Endothelial cell of umbilical vein (primary cell): ENCODE results near the gene ZNF595. TPM values are rescaled to one million over a fixed set of nuclear protein-coding genes. Genes with fewer than 3 reads are reported as not detected.

ENCODE experiments used
- BruUV-seq: library from RNA; stranded (reverse); fragments of 400-500 nt; replicated peaks from 2 replicates; lab custom pipeline; 2021; lab: Mats Ljungman, UMichigan
- CTCF ChIA-PET: fragments of 300-600, 350-600 bp; sonication (Branson Sonifier 250); formaldehyde crosslinking; loops from one replicate; lab custom pipeline; 2021; ENCODE audit warnings: antibody characterized with exemption, inconsistent platforms; lab: Charles Lee
- POLR2A ChIA-PET: fragments of 300-600, 350-600 bp; sonication (Branson Sonifier 250); formaldehyde crosslinking; loops from one replicate; lab custom pipeline; 2021; ENCODE audit warnings: antibody characterized with exemption, inconsistent platforms; lab: Charles Lee
- DNase-seq: peaks from one replicate; pipeline ENCODE4 v3.0.0-alpha.2; 2011; ENCODE audit warnings: low read depth, low spot score
- FAIRE-seq: peaks from 2 replicates; lab custom pipeline; 2011; peaks lifted over from hg19 to GRCh38; lab: Jason Lieb, UNC
- H2AFZ ChIP-seq: 2 replicates; pipeline ENCODE4 v1.6.0; 2012; ENCODE audit warnings: low read depth, low read length, control low read depth, inconsistent platforms
- H3K27ac ChIP-seq: 2 replicates; pipeline ENCODE4 v1.5.1; 2011; ENCODE audit warnings: low read depth, mild to moderate bottlenecking, control low read depth, low read length, moderate library complexity; ENCODE audit not compliant: insufficient read depth
- H3K27me3 ChIP-seq, 2 experiments: 2 replicates each; pipeline versions ENCODE4 v1.6.0 to v1.6.1; 2011; ENCODE audit warnings: low read length in 2 of 2, mixed read lengths in 1 of 2; ENCODE audit not compliant: control insufficient read depth in 2 of 2, insufficient read depth in 2 of 2
- H3K36me3 ChIP-seq, 2 experiments: 2 replicates in 1 of 2; 3 replicates in 1 of 2; pipeline ENCODE4 v1.5.1; 2011; ENCODE audit warnings: low read length in 2 of 2, mild to moderate bottlenecking in 1 of 2, moderate library complexity in 1 of 2; ENCODE audit not compliant: control insufficient read depth in 2 of 2, insufficient read depth in 2 of 2; ENCODE audit errors: extremely low read depth in 1 of 2
- H3K4me1 ChIP-seq: 3 replicates; pipeline ENCODE4 v1.5.1; 2011; ENCODE audit warnings: mild to moderate bottlenecking, low read length; ENCODE audit not compliant: control insufficient read depth, insufficient read depth; ENCODE audit errors: extremely low read depth
- H3K4me2 ChIP-seq: 2 replicates; pipeline ENCODE4 v1.6.1; 2011; ENCODE audit warnings: low read length, control low read depth, mixed read lengths; ENCODE audit not compliant: insufficient read depth
- H3K4me3 ChIP-seq, 3 experiments: fragments of 200-600 bp in 1 of 3; sonication (generic), shearing (Covaris generic) in 1 of 3; replicated peaks in 1 of 3; 2 replicates each; pipeline ENCODE4 v1.5.1; 2011 to 2016; ENCODE audit warnings: control low read depth in 3 of 3, low read length in 3 of 3, mild to moderate bottlenecking in 2 of 3, inconsistent platforms in 1 of 3, low read depth in 1 of 3, moderate library complexity in 1 of 3; ENCODE audit not compliant: insufficient read depth in 1 of 3
- H3K79me2 ChIP-seq: 2 replicates; pipeline ENCODE4 v1.6.0; 2012; ENCODE audit warnings: low read length, inconsistent platforms; ENCODE audit not compliant: control insufficient read depth, insufficient read depth
- H3K9ac ChIP-seq: replicated peaks from 2 replicates; pipeline ENCODE3; 2011; ENCODE audit warnings: low read length, control low read depth; ENCODE audit not compliant: insufficient read depth; ENCODE audit errors: extremely low read depth
- H3K9me1 ChIP-seq: replicated peaks from 3 replicates; pipeline ENCODE4 v1.6.0; 2011; ENCODE audit warnings: mild to moderate bottlenecking, low read length; ENCODE audit not compliant: control insufficient read depth, insufficient read depth; ENCODE audit errors: extremely low read depth
- H3K9me3 ChIP-seq: replicated peaks from 2 replicates; pipeline ENCODE4 v1.5.1; 2012; ENCODE audit warnings: low read length, inconsistent platforms; ENCODE audit not compliant: control insufficient read depth, insufficient read depth
- H4K20me1 ChIP-seq: replicated peaks from 2 replicates; pipeline ENCODE3; 2011; ENCODE audit warnings: mild to moderate bottlenecking, low read length; ENCODE audit not compliant: control insufficient read depth, insufficient read depth; ENCODE audit errors: extremely low read depth
- EZH2 ChIP-seq: IDR thresholded peaks from 2 replicates; pipeline ENCODE4 v1.6.1; 2012; ENCODE audit warnings: borderline replicate concordance, low read depth, mild to moderate bottlenecking, moderate library complexity, low read length, inconsistent platforms; ENCODE audit not compliant: severe bottlenecking
- FOS ChIP-seq: IDR thresholded peaks from 2 replicates; pipeline ENCODE4 v1.6.1; 2011; ENCODE audit warnings: mild to moderate bottlenecking, low read length, moderate library complexity, borderline replicate concordance; ENCODE audit not compliant: insufficient read depth
- GATA2 ChIP-seq: IDR thresholded peaks from 2 replicates; pipeline ENCODE4 v1.7.0; 2011; ENCODE audit warnings: low read depth, mild to moderate bottlenecking, moderate library complexity, mixed read lengths, low read length; ENCODE audit not compliant: insufficient read length, insufficient read depth
- JUN ChIP-seq: IDR thresholded peaks from 2 replicates; pipeline ENCODE4 v1.6.1; 2011; ENCODE audit warnings: borderline replicate concordance, low read depth; ENCODE audit not compliant: insufficient read length, insufficient read depth
- MAX ChIP-seq: IDR thresholded peaks from 2 replicates; pipeline ENCODE4 v1.6.1; 2011; ENCODE audit not compliant: insufficient read depth, insufficient read length
- MYC ChIP-seq: IDR thresholded peaks from one replicate; pipeline ENCODE4 v1.6.1; 2011; ENCODE audit warnings: mild to moderate bottlenecking, low read depth, low read length
- POLR2A ChIP-seq: IDR thresholded peaks from 2 replicates; pipeline ENCODE4 v1.6.1; 2012; ENCODE audit warnings: low read depth, mild to moderate bottlenecking, control low read depth, low read length
- POLR2AphosphoS5 ChIP-seq: IDR thresholded peaks from 2 replicates; pipeline ENCODE4 v1.6.1; 2012; ENCODE audit warnings: low read depth, mild to moderate bottlenecking, control low read depth, low read length, moderate library complexity; ENCODE audit not compliant: insufficient read depth
- dilution Hi-C: fragments of 300-500 bp; cut with MboI; formaldehyde crosslinking; loops from one replicate; pipeline ENCODE4 v1.15.0; 2019; ENCODE audit warnings: low sequenced_read_pairs; ENCODE audit not compliant: extremely low pct_ligation_motif_present
- intact Hi-C: fragments of 100-400 bp; cut with micrococcal nuclease; formaldehyde crosslinking; loops from one replicate; pipeline ENCODE4 v1.10.0; 2022
- polyA plus RNA-seq, 4 experiments: library from polyadenylated mRNA; depleted of rRNA in 3 of 4; stranded (reverse) in 3 of 4; unstranded in 1 of 4; fragments of >200 nt; gene quantifications; 2 replicates each; pipeline versions ENCODE4 v1.2.1 to v1.2.3, GENCODE V29; 2011 to 2012; ENCODE audit warnings: missing spikeins in 1 of 4
- total RNA-seq: library from RNA; stranded (reverse); gene quantifications from 2 replicates; pipeline ENCODE4 v1.2.3, GENCODE V29; 2021
- TF ChIP-seq, protein P1 (sequence below), 2 donors: IDR thresholded peaks; 1 replicate in 1 of 2; 2 replicates in 1 of 2; pipeline ENCODE4 v1.5.1; 2011; ENCODE audit warnings: low read length in 2 of 2, mild to moderate bottlenecking in 2 of 2, moderate library complexity in 2 of 2, control low read depth in 1 of 2, inconsistent platforms in 1 of 2, low read depth in 1 of 2; ENCODE audit not compliant: insufficient read depth in 1 of 2; ENCODE audit errors: extremely low read depth in 1 of 2

The ZNF595 gene
- total and polyA plus RNA-seq, 2 donors (not counting 3 experiments of a cell fraction or from before 2014, with no cell fraction given) = 1.8 to 11.1 TPM

- Histone ChIP-seq H3K9me3 (no peaks in the 10 kb centered on the region), H3K4me2 (no peak overlapping the region), H3K9me1 (no peaks in the 10 kb centered on the region), H3K4me3 (no peak overlapping the region), H3K36me3 (no peaks in the 10 kb centered on the region), H4K20me1 (no peaks in the 10 kb centered on the region), H3K9ac (no peak overlapping the region), H3K27me3 (peaks cover 21 to 29% of the 10 kb centered on the region in 2 experiments), H3K79me2 (no peaks in the 10 kb centered on the region), H2AFZ (no peak overlapping the region), H3K4me1 (no peaks in the 10 kb centered on the region), H3K27ac (no peak overlapping the region)
- FAIRE-seq (no peak), DNase-seq (no peak)
- ChIA-PET POLR2A (no interaction called here), CTCF (no interaction called here)
- intact Hi-C loops = no loop called here
- TF ChIP-seq EZH2 = peak; percentile 73
- no peak for TF ChIP-seq JUN
- no TSS peak for BruUV-seq
- dilution Hi-C loops = no loop called here
These were observed 54.6 kb downstream of the ZNF595 start for GRCh38 chr4:107444-108429.

- BruUV-seq = no TSS peak
- dilution Hi-C loops = no loop called here
- Histone ChIP-seq H3K9ac (no peak overlapping the region), H3K4me1 (no peaks in the 10 kb centered on the region), H3K4me3 (no peak overlapping the region), H3K79me2 (no peaks in the 10 kb centered on the region), H3K27ac (no peak overlapping the region), H3K4me2 (no peak overlapping the region), H3K36me3 (no peaks in the 10 kb centered on the region), H4K20me1 (no peaks in the 10 kb centered on the region), H3K9me3 (no peaks in the 10 kb centered on the region), H3K9me1 (no peaks in the 10 kb centered on the region), H2AFZ (no peak overlapping the region), H3K27me3 (peaks cover 10 to 11% of the 10 kb centered on the region in 2 experiments)
- CTCF ChIA-PET = no interaction called here
- intact Hi-C loops = no loop called here
- no peak for TF ChIP-seq JUN
- TF ChIP-seq, protein P1, sequence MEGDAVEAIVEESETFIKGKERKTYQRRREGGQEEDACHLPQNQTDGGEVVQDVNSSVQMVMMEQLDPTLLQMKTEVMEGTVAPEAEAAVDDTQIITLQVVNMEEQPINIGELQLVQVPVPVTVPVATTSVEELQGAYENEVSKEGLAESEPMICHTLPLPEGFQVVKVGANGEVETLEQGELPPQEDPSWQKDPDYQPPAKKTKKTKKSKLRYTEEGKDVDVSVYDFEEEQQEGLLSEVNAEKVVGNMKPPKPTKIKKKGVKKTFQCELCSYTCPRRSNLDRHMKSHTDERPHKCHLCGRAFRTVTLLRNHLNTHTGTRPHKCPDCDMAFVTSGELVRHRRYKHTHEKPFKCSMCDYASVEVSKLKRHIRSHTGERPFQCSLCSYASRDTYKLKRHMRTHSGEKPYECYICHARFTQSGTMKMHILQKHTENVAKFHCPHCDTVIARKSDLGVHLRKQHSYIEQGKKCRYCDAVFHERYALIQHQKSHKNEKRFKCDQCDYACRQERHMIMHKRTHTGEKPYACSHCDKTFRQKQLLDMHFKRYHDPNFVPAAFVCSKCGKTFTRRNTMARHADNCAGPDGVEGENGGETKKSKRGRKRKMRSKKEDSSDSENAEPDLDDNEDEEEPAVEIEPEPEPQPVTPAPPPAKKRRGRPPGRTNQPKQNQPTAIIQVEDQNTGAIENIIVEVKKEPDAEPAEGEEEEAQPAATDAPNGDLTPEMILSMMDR (IDR thresholded peaks at IDR 0.05; ENCODE audit: extremely low read depth in 1 of 2, insufficient read depth in 1 of 2, low read depth in 1 of 2, low read length in 2 of 2) = no peak
- no peak for TF ChIP-seq MYC
- no peak for TF ChIP-seq FOS
- TF ChIP-seq GATA2 = no peak
- TF ChIP-seq MAX = no peak
- no peak for TF ChIP-seq POLR2AphosphoS5
- no peak for TF ChIP-seq EZH2
- no peak for TF ChIP-seq POLR2A
- FAIRE-seq (no peak), DNase-seq (no peak)
- POLR2A ChIA-PET = no interaction called here
These were observed 59.6 kb downstream of the ZNF595 start for GRCh38 chr4:112771-113170.
